ENCODE data around the gene PPAT.

DNA sequence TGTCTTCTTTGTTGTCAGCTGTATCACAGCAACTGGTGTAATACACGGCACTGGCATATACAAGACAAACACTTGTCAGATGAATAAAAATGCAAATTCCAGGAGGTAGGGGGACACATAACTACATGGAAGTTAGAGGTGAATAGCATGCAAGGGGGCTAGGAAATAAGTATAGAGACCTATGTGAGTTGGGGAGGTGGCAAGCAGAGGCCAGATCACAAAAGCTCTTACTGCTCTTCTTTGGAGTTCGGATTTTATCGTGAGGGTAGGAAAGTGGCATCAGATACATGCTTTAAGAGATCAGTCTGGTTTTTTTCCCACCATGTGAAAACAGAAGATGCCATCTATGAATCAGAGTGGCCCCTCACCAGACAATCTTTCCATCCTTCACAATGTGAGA lies 29.2 kb upstream of the PPAT start:
- TF ChIP-seq CTCF (IDR thresholded peaks at IDR 0.05; ENCODE audit: insufficient read depth, low read length) = no peak
- TF ChIP-seq POLR2AphosphoS5 (IDR thresholded peaks at IDR 0.05; ENCODE audit: low read depth) = no peak
- no peak for TF ChIP-seq SPI1 (IDR thresholded peaks at IDR 0.05; ENCODE audit: borderline replicate concordance, low read depth)
